ENCODE data around the gene PNLIPRP3.
"Not testable (repeated sequence)": the region's sequence is repeated elsewhere in the genome, so short reads cannot be mapped to it uniquely, and the experiment has no call there.

The PNLIPRP3 gene

GRCh38 chr10:116427671-116428070, at the start of gene PNLIPRP3:
PNLIPRP3 (plus strand) TSS chr10:116427847; CDS start chr10:116428013, 166 bp downstream.
- no peak for DNase-seq
- H3K4me3 ChIP-seq (ENCODE audit: low read depth, low read length) = no peak within 1 kb of the TSS
- no peak within 1 kb of the TSS for H3K27ac ChIP-seq
- in situ Hi-C loops (cut with HindIII; ENCODE audit: low pct_ligation_motif_present, low sequenced_read_pairs) = no loop called here
- TF ChIP-seq, protein P1, sequence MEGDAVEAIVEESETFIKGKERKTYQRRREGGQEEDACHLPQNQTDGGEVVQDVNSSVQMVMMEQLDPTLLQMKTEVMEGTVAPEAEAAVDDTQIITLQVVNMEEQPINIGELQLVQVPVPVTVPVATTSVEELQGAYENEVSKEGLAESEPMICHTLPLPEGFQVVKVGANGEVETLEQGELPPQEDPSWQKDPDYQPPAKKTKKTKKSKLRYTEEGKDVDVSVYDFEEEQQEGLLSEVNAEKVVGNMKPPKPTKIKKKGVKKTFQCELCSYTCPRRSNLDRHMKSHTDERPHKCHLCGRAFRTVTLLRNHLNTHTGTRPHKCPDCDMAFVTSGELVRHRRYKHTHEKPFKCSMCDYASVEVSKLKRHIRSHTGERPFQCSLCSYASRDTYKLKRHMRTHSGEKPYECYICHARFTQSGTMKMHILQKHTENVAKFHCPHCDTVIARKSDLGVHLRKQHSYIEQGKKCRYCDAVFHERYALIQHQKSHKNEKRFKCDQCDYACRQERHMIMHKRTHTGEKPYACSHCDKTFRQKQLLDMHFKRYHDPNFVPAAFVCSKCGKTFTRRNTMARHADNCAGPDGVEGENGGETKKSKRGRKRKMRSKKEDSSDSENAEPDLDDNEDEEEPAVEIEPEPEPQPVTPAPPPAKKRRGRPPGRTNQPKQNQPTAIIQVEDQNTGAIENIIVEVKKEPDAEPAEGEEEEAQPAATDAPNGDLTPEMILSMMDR (IDR thresholded peaks at IDR 0.05; ENCODE audit: low read depth, low read length, missing control alignments) = no peak
- no peaks in the 10 kb centered on the region for H3K27me3 ChIP-seq (replicated peaks)
- no peaks in the 10 kb centered on the region for H3K36me3 ChIP-seq (replicated peaks)

DNA sequence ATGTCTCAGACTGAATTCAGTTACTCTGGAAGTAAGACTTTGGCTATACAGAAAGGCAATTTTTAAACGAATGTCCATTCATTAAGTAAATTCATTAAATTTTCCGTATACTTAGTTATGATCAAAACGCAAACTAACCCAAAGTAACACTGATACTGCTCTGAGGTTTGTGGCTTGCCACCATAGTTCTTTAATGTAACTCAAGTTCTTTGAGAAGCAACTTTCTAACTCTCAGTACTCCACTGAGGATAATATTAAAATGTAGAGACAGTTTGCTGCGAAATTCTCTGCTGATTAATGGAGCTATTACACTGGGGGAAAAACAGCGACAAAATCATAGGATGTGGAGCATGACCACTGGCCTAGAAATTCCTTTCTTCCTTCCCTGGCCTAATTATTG, 45.4 kb upstream of the PNLIPRP3 start:
- H3K27ac ChIP-seq = no peak overlapping the region
- H3K27me3 ChIP-seq (replicated peaks) = no peaks in the 10 kb centered on the region
- no peak overlapping the region for H3K4me3 ChIP-seq (ENCODE audit: low read depth, low read length)
- no peak for DNase-seq
- in situ Hi-C loops (cut with HindIII; ENCODE audit: low pct_ligation_motif_present, low sequenced_read_pairs) = no loop called here
- TF ChIP-seq, protein P1 (IDR thresholded peaks at IDR 0.05; ENCODE audit: low read depth, low read length, missing control alignments) = no peak
- H3K36me3 ChIP-seq (replicated peaks) = no peaks in the 10 kb centered on the region

- in situ Hi-C loops (cut with HindIII; ENCODE audit: low pct_ligation_motif_present, low sequenced_read_pairs) = no loop called here
- no peak for DNase-seq
- Histone ChIP-seq H3K27me3 (replicated peaks) (no peaks in the 10 kb centered on the region), H3K27ac (no peak overlapping the region), H3K36me3 (replicated peaks) (no peaks in the 10 kb centered on the region), H3K4me3 (ENCODE audit: low read depth, low read length) (no peak overlapping the region)
- TF ChIP-seq, protein P1 (IDR thresholded peaks at IDR 0.05; ENCODE audit: low read depth, low read length, missing control alignments) = no peak
These were observed 42.3 kb upstream of the PNLIPRP3 start for GRCh38 chr10:116385311-116385710.

GRCh38 chr10:116385994-116386809, 41.4 kb upstream of the PNLIPRP3 start:
- Histone ChIP-seq H3K4me3 (ENCODE audit: low read depth, low read length) (no peak overlapping the region), H3K27me3 (replicated peaks) (no peaks in the 10 kb centered on the region), H3K27ac (no peak overlapping the region), H3K36me3 (replicated peaks) (no peaks in the 10 kb centered on the region)
- in situ Hi-C loops (cut with HindIII; ENCODE audit: low pct_ligation_motif_present, low sequenced_read_pairs) = no loop called here
- TF ChIP-seq, protein P1 (IDR thresholded peaks at IDR 0.05; ENCODE audit: low read depth, low read length, missing control alignments) = peak; percentile 51
- peak; percentile 29 for DNase-seq

DNA sequence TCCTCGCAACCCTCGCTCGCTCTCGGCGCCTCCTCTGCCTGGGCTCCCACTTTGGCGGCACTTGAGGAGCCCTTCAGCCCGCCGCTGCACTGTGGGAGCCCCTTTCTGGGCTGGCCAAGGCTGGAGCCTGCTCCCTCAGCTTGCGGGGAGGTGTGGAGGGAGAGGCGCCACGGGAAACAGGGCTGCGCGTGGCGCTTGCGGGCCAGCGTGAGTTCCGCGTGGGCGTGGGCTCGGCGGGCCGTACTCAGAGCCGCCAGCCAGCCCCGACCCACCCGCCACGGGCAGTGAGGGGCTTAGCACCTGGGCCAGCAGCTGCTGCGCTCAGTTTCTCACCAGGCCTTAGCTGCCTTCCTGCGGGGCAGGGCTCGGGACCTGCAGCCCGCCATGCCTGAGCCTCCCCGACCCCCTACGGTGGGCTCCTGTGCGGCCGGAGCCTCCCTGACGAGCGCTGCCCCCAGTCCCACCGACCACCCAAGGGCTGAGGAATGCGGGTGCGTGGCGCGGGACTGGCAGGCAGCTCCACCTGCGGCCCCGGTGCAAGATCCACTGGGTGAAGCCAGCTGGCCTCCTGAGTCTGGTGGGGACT, 34.3 kb upstream of the PNLIPRP3 start:
- in situ Hi-C loops (cut with HindIII; ENCODE audit: low pct_ligation_motif_present, low sequenced_read_pairs); H3K27me3 ChIP-seq (replicated peaks): not testable (repeated sequence)

GRCh38 chr10:116395223-116395985, 32.2 kb upstream of the PNLIPRP3 start:
- no peak for DNase-seq
- H3K4me3 ChIP-seq (ENCODE audit: low read depth, low read length) = no peak overlapping the region
- in situ Hi-C loops (cut with HindIII; ENCODE audit: low pct_ligation_motif_present, low sequenced_read_pairs) = no loop called here
- H3K27ac ChIP-seq = no peak overlapping the region
- no peaks in the 10 kb centered on the region for H3K27me3 ChIP-seq (replicated peaks)
- no peaks in the 10 kb centered on the region for H3K36me3 ChIP-seq (replicated peaks)
- TF ChIP-seq, protein P1 (IDR thresholded peaks at IDR 0.05; ENCODE audit: low read depth, low read length, missing control alignments) = no peak

More for the DNA sequence above, 34.3 kb upstream of the PNLIPRP3 start:
- H3K27ac ChIP-seq; H3K4me3 ChIP-seq (ENCODE audit: low read depth, low read length); H3K36me3 ChIP-seq (replicated peaks); DNase-seq: not testable (repeated sequence)

Measured in brain microvascular endothelial cell (primary cell).